WTC11 (cell line): ENCODE results near the gene BEND6. TPM values are rescaled to one million over a fixed set of nuclear protein-coding genes. Genes with fewer than 3 reads are reported as not detected.

Experiments
- ATAC-seq: fragments of 200-7000 bp; cut with Tn5 transposase; 2 replicates; pipeline ENCODE4 v1.10.0; 2021; ENCODE audit warnings: mild to moderate bottlenecking, moderate library complexity
- CTCF ChIA-PET: fragments of 300-600 bp; sonication (Branson Sonifier 250); formaldehyde crosslinking; loops from one replicate; lab custom pipeline; 2021; ENCODE audit warnings: antibody characterized with exemption; lab: Charles Lee
- POLR2A ChIA-PET: fragments of 350-600 bp; sonication (Branson Sonifier 250); formaldehyde crosslinking; loops from one replicate; lab custom pipeline; 2021; ENCODE audit warnings: antibody characterized with exemption; lab: Charles Lee
- DNase-seq: peaks from one replicate; pipeline ENCODE4 v3.0.0; 2021; ENCODE audit warnings: low spot score
- H3K27ac Mint-ChIP-seq: 2 replicates; pipeline ENCODE4 v1.8.0; 2021; ENCODE audit warnings: mixed read lengths
- H3K27me3 Mint-ChIP-seq: 2 replicates; pipeline ENCODE4 v1.8.0; 2021; ENCODE audit warnings: low read depth, mild to moderate bottlenecking, moderate library complexity, mixed read lengths
- H3K36me3 Mint-ChIP-seq: 2 replicates; pipeline ENCODE4 v1.8.0; 2021; ENCODE audit warnings: mixed read lengths
- H3K4me1 Mint-ChIP-seq: 2 replicates; pipeline ENCODE4 v1.8.0; 2022; ENCODE audit warnings: mixed read lengths
- H3K4me3 Mint-ChIP-seq: 2 replicates; pipeline ENCODE4 v1.8.0; 2021; ENCODE audit warnings: mild to moderate bottlenecking, moderate library complexity, mixed read lengths
- H3K9me3 Mint-ChIP-seq: 2 replicates; pipeline ENCODE4 v1.8.0; 2021; ENCODE audit warnings: mixed read lengths
- ATF3 ChIP-seq: sonication (generic); formaldehyde crosslinking; conservative IDR thresholded peaks from 2 replicates; pipeline ENCODE4 v1.8.1; 2022; ENCODE audit warnings: mild to moderate bottlenecking, missing genetic modification reagents
- CREB1 ChIP-seq: sonication (generic); formaldehyde crosslinking; IDR thresholded peaks from 2 replicates; pipeline ENCODE4 v1.8.0; 2023; ENCODE audit warnings: mild to moderate bottlenecking, missing genetic modification reagents
- CTCF ChIP-seq: fragments of 200-600 bp; IDR thresholded peaks from 2 replicates; pipeline ENCODE4 v1.8.0; 2022; ENCODE audit warnings: antibody characterized with exemption
- E2F4 ChIP-seq: sonication (generic); formaldehyde crosslinking; IDR thresholded peaks from 2 replicates; pipeline ENCODE4 v1.8.1; 2022; ENCODE audit warnings: low read depth, mild to moderate bottlenecking, moderate library complexity, missing genetic modification reagents, borderline replicate concordance
- E2F5 ChIP-seq: sonication (generic); formaldehyde crosslinking; IDR thresholded peaks from 2 replicates; pipeline ENCODE4 v1.8.1; 2022; ENCODE audit warnings: mild to moderate bottlenecking, moderate library complexity, missing genetic modification reagents
- FOXK1 ChIP-seq: sonication (generic); formaldehyde crosslinking; IDR thresholded peaks from 2 replicates; pipeline ENCODE4 v1.8.0; 2022; ENCODE audit warnings: mild to moderate bottlenecking, moderate library complexity, missing genetic modification reagents
- JUN ChIP-seq: sonication (generic); formaldehyde crosslinking; IDR thresholded peaks from 2 replicates; pipeline ENCODE4 v1.8.0; 2023; ENCODE audit warnings: mild to moderate bottlenecking, missing genetic modification reagents
- MLX ChIP-seq: sonication (generic); formaldehyde crosslinking; IDR thresholded peaks from 2 replicates; pipeline ENCODE4 v1.8.1; 2023; ENCODE audit warnings: mild to moderate bottlenecking, missing genetic modification reagents, moderate library complexity
- MYBL2 ChIP-seq: sonication (generic); formaldehyde crosslinking; IDR thresholded peaks from 2 replicates; pipeline ENCODE4 v1.8.1; 2023; ENCODE audit warnings: mild to moderate bottlenecking, moderate library complexity, missing genetic modification reagents
- NFE2L1 ChIP-seq: sonication (generic); formaldehyde crosslinking; IDR thresholded peaks from 2 replicates; pipeline ENCODE4 v1.8.1; 2023; ENCODE audit warnings: missing genetic modification reagents
- NR1H2 ChIP-seq: sonication (generic); formaldehyde crosslinking; IDR thresholded peaks from 2 replicates; pipeline ENCODE4 v1.9.0; 2021; ENCODE audit warnings: mild to moderate bottlenecking, moderate library complexity, missing genetic modification reagents
- OVOL2 ChIP-seq: fragments of 250-450 bp; sonication (Bioruptor Pico); IDR thresholded peaks from 2 replicates; pipeline ENCODE4 v1.9.0; 2021; ENCODE audit warnings: mild to moderate bottlenecking, borderline replicate concordance
- PREB ChIP-seq: sonication (generic); formaldehyde crosslinking; IDR thresholded peaks from 2 replicates; pipeline ENCODE4 v1.8.1; 2022; ENCODE audit warnings: mild to moderate bottlenecking, missing genetic modification reagents, moderate library complexity, borderline replicate concordance
- RELA ChIP-seq: sonication (generic); formaldehyde crosslinking; IDR thresholded peaks from 2 replicates; pipeline ENCODE4 v1.8.1; 2022; ENCODE audit warnings: missing genetic modification reagents, mild to moderate bottlenecking, borderline replicate concordance
- SP1 ChIP-seq: sonication (generic); formaldehyde crosslinking; conservative IDR thresholded peaks from 2 replicates; pipeline ENCODE4 v1.8.1; 2022; ENCODE audit warnings: missing genetic modification reagents
- STAT6 ChIP-seq: sonication (generic); formaldehyde crosslinking; conservative IDR thresholded peaks from 2 replicates; pipeline ENCODE4 v1.8.1; 2023; ENCODE audit warnings: mild to moderate bottlenecking, low read depth, missing genetic modification reagents, moderate library complexity
- TCF7 ChIP-seq: sonication (generic); formaldehyde crosslinking; IDR thresholded peaks from 2 replicates; pipeline ENCODE4 v1.8.0; 2022; ENCODE audit warnings: mild to moderate bottlenecking, low read depth, missing genetic modification reagents, moderate library complexity
- ZNF121 ChIP-seq: sonication (generic); formaldehyde crosslinking; IDR thresholded peaks from 2 replicates; pipeline ENCODE4 v1.8.0; 2023; ENCODE audit warnings: missing genetic modification reagents
- ZNF138 ChIP-seq: sonication (generic); formaldehyde crosslinking; conservative IDR thresholded peaks from 2 replicates; pipeline ENCODE4 v1.8.1; 2022; ENCODE audit warnings: mild to moderate bottlenecking, moderate library complexity, missing genetic modification reagents
- ZNF219 ChIP-seq: sonication (generic); formaldehyde crosslinking; IDR thresholded peaks from 2 replicates; pipeline ENCODE4 v1.8.0; 2023; ENCODE audit warnings: missing genetic modification reagents, mild to moderate bottlenecking, borderline replicate concordance
- ZNF263 ChIP-seq: sonication (generic); formaldehyde crosslinking; IDR thresholded peaks from 2 replicates; pipeline ENCODE4 v1.8.1; 2022; ENCODE audit warnings: low read depth, mild to moderate bottlenecking, moderate library complexity, missing genetic modification reagents
- ZNF281 ChIP-seq: sonication (generic); formaldehyde crosslinking; IDR thresholded peaks from 2 replicates; pipeline ENCODE4 v1.8.0; 2023; ENCODE audit warnings: mild to moderate bottlenecking, missing genetic modification reagents
- ZNF425 ChIP-seq: fragments of 250-450 bp; sonication (Bioruptor Pico); conservative IDR thresholded peaks from 2 replicates; pipeline ENCODE4 v1.9.0; 2021; ENCODE audit warnings: mild to moderate bottlenecking
- total RNA-seq: library from RNA; stranded (reverse); gene quantifications from 3 replicates; pipeline ENCODE4 v1.2.3, GENCODE V29; 2021

Gene BEND6
- total RNA-seq, 1 experiment from 2014 or later = 1.5 TPM

GRCh38 chr6:57035549-57035948 is 80.6 kb downstream of the BEND6 start (continued):
- TF ChIP-seq STAT6 (CRISPR knock-in tag) (no peak), NR1H2 (CRISPR knock-in tag) (no peak), RELA (CRISPR knock-in tag) (no peak), ZNF138 (CRISPR knock-in tag) (no peak), MYBL2 (no peak), ZNF281 (CRISPR knock-in tag) (no peak), SP1 (CRISPR knock-in tag) (no peak), NFE2L1 (no peak), ZNF263 (CRISPR knock-in tag) (no peak)

GRCh38 chr6:57038906-57039305 is 84.0 kb downstream of the BEND6 start:
- Mint-ChIP-seq H3K4me1 (peaks cover 2% of the 10 kb centered on the region), H3K27me3 (peaks cover 35% of the 10 kb centered on the region), H3K4me3 (no peak overlapping the region), H3K36me3 (no peaks in the 10 kb centered on the region), H3K9me3 (no peaks in the 10 kb centered on the region), H3K27ac (no peak overlapping the region)
- POLR2A ChIA-PET = no interaction called here
- CTCF ChIA-PET = no interaction called here
- no peak for DNase-seq
- ATAC-seq = no peak
- TF ChIP-seq CTCF (no peak), E2F5 (CRISPR knock-in tag) (no peak), FOXK1 (CRISPR knock-in tag) (no peak), JUN (CRISPR knock-in tag) (no peak), CREB1 (CRISPR knock-in tag) (no peak), PREB (no peak), E2F4 (CRISPR knock-in tag) (no peak), OVOL2 (CRISPR knock-in tag) (no peak), ZNF425 (CRISPR knock-in tag) (no peak), ATF3 (CRISPR knock-in tag) (no peak), ZNF219 (CRISPR knock-in tag) (no peak), TCF7 (CRISPR knock-in tag) (no peak), MLX (no peak), ZNF121 (CRISPR knock-in tag) (no peak)
